HCT116 (cell line): ENCODE data around the gene ID1. TPM values are rescaled to one million over a fixed set of nuclear protein-coding genes. Genes with fewer than 3 reads are reported as not detected.

Source experiments
- ATAC-seq: fragments of 200-7000 bp; cut with Tn5 transposase; 2 replicates; pipeline ENCODE4 v1.9.1; 2020; ENCODE audit warnings: mild to moderate bottlenecking, moderate library complexity
- BruUV-seq: library from RNA; stranded (reverse); fragments of 400-500 nt; replicated peaks from 2 replicates; lab custom pipeline; 2021; lab: Mats Ljungman, UMichigan
- CTCF ChIA-PET: fragments of 300-600 bp; sonication (Branson Sonifier 250); formaldehyde crosslinking; loops from one replicate; lab custom pipeline; 2021; ENCODE audit warnings: antibody characterized with exemption; lab: Charles Lee
- POLR2A ChIA-PET: fragments of 300-600, 350-600 bp; sonication (Branson Sonifier 250); formaldehyde crosslinking; loops from one replicate; lab custom pipeline; 2021; ENCODE audit warnings: antibody characterized with exemption; lab: Charles Lee
- RAD21 ChIA-PET, 2 experiments: fragments of 300-600 bp; sonication (Branson Sonifier 250); formaldehyde crosslinking; loops; one replicate each; lab custom pipeline; 2023; ENCODE audit warnings: low total read pairs in 2 of 2; ENCODE audit not compliant: uncharacterized antibody in 2 of 2, unreplicated experiment in 2 of 2, low non-redundant PET in 1 of 2; lab: Charles Lee
- DNase-seq: peaks from one replicate; pipeline ENCODE4 v3.0.0-alpha.2; 2010; ENCODE audit warnings: low read depth, low spot score
- H2AFZ ChIP-seq: fragments of 200-600 bp; shearing (Covaris generic), sonication (generic); 2 replicates; pipeline ENCODE4 v1.6.1; 2017; ENCODE audit warnings: low read depth, mixed run types, mixed read lengths, antibody characterized with exemption, low read length; ENCODE audit not compliant: poor library complexity, severe bottlenecking
- H3K27ac ChIP-seq: 2 replicates; pipeline ENCODE4 v1.5.1; 2012; ENCODE audit warnings: low read depth, low read length
- H3K27me3 ChIP-seq: fragments of 200-600 bp; sonication (generic); 2 replicates; pipeline ENCODE4 v1.6.1; 2016; ENCODE audit warnings: mixed run types, low read length, mixed read lengths; ENCODE audit not compliant: insufficient read depth
- H3K36me3 ChIP-seq, 2 experiments: fragments of 200-500 bp in 1 of 2; fragments of 200-600 bp in 1 of 2; sonication (Bioruptor generic) in 1 of 2; sonication (generic) in 1 of 2; 2 replicates each; pipeline versions ENCODE4 v1.5.1 to v1.6.1; 2014 to 2016; ENCODE audit warnings: low read length in 2 of 2, inconsistent platforms in 1 of 2, mixed read lengths in 1 of 2, mixed run types in 1 of 2; ENCODE audit not compliant: insufficient read depth in 2 of 2, control insufficient read depth in 1 of 2
- H3K4me1 ChIP-seq, 2 experiments: fragments of 200-600 bp in 1 of 2; sonication (generic) in 1 of 2; 2 replicates each; pipeline versions ENCODE4 v1.5.1 to v1.6.1; 2012 to 2017; ENCODE audit warnings: low read length in 2 of 2, inconsistent platforms in 1 of 2, mild to moderate bottlenecking in 1 of 2, mixed read lengths in 1 of 2, mixed run types in 1 of 2, moderate library complexity in 1 of 2; ENCODE audit not compliant: insufficient read depth in 2 of 2, control insufficient read depth in 1 of 2
- H3K4me2 ChIP-seq: fragments of 200-600 bp; sonication (generic); 2 replicates; pipeline ENCODE4 v1.6.1; 2017; ENCODE audit warnings: mixed run types, low read length, mixed read lengths
- H3K4me3 ChIP-seq, 2 experiments: fragments of 200-600 bp in 1 of 2; sonication (generic) in 1 of 2; replicated peaks in 1 of 2; 2 replicates each; pipeline ENCODE4 v1.5.1; 2011 to 2016; ENCODE audit warnings: low read length in 2 of 2, control low read depth in 1 of 2, low read depth in 1 of 2, mild to moderate bottlenecking in 1 of 2, mixed read lengths in 1 of 2, mixed run types in 1 of 2
- H3K79me2 ChIP-seq: fragments of 200-600 bp; sonication (generic); 2 replicates; pipeline ENCODE4 v1.6.1; 2017; ENCODE audit warnings: mild to moderate bottlenecking, mixed run types, low read length, moderate library complexity, mixed read lengths; ENCODE audit not compliant: insufficient read depth
- H3K9ac ChIP-seq: fragments of 200-600 bp; sonication (generic); 2 replicates; pipeline ENCODE4 v1.6.1; 2016; ENCODE audit warnings: low read length, mixed read lengths
- H3K9me2 ChIP-seq: fragments of 200-600 bp; sonication (generic), shearing (Covaris generic); 2 replicates; pipeline ENCODE4 v1.6.1; 2017; ENCODE audit warnings: mixed run types, mild to moderate bottlenecking, moderate library complexity; ENCODE audit not compliant: insufficient read depth
- H3K9me3 ChIP-seq, 2 experiments: fragments of 200-500 bp in 1 of 2; fragments of 200-600 bp in 1 of 2; sonication (Bioruptor generic) in 1 of 2; sonication (generic) in 1 of 2; 2 replicates each; pipeline ENCODE4 v1.6.1; 2014 to 2017; ENCODE audit warnings: low read length in 2 of 2, mixed read lengths in 2 of 2, inconsistent platforms in 1 of 2, low read depth in 1 of 2, mild to moderate bottlenecking in 1 of 2, mixed run types in 1 of 2, moderate library complexity in 1 of 2; ENCODE audit not compliant: control insufficient read depth in 1 of 2, insufficient read depth in 1 of 2
- H4K20me1 ChIP-seq: fragments of 200-600 bp; sonication (generic), shearing (Covaris generic); 2 replicates; pipeline ENCODE4 v1.6.1; 2017; ENCODE audit warnings: mixed run types, mild to moderate bottlenecking, moderate library complexity; ENCODE audit not compliant: insufficient read depth
- CBX3 ChIP-seq: IDR thresholded peaks from 2 replicates; pipeline ENCODE4 v1.6.1; 2012; ENCODE audit warnings: low read depth
- CEBPB ChIP-seq: IDR thresholded peaks from 2 replicates; pipeline ENCODE4 v1.6.1; 2012; ENCODE audit warnings: low read depth
- EGR1 ChIP-seq: IDR thresholded peaks from 2 replicates; pipeline ENCODE4 v1.6.1; 2012; ENCODE audit warnings: low read depth
- EZH2phosphoT487 ChIP-seq: fragments of 200-600 bp; IDR thresholded peaks from 2 replicates; pipeline ENCODE4 v1.6.1; 2018; ENCODE audit warnings: antibody characterized with exemption, borderline replicate concordance
- FOSL1 ChIP-seq: IDR thresholded peaks from 2 replicates; pipeline ENCODE4 v1.6.1; 2012; ENCODE audit warnings: low read depth
- POLR2A ChIP-seq: IDR thresholded peaks from 2 replicates; pipeline ENCODE4 v1.7.0; 2011; ENCODE audit warnings: borderline replicate concordance; ENCODE audit not compliant: insufficient read depth, insufficient read length; ENCODE audit errors: extremely low read depth
- RAD21 ChIP-seq: IDR thresholded peaks from 2 replicates; pipeline ENCODE4 v1.6.1; 2012; ENCODE audit warnings: low read depth, mild to moderate bottlenecking
- REST ChIP-seq: IDR thresholded peaks from 2 replicates; pipeline ENCODE4 v1.6.1; 2012; ENCODE audit warnings: low read depth
- TCF7L2 ChIP-seq: IDR thresholded peaks from 2 replicates; pipeline ENCODE4 v1.7.0; 2011; ENCODE audit warnings: borderline replicate concordance, inconsistent platforms; ENCODE audit not compliant: insufficient read depth, insufficient read length; ENCODE audit errors: extremely low read depth
- ZNF274 ChIP-seq: fragments of 200-500 bp; sonication (Bioruptor generic); IDR thresholded peaks from 2 replicates; pipeline ENCODE4 v1.6.1; 2014; ENCODE audit warnings: mild to moderate bottlenecking, low read depth, low read length, inconsistent platforms
- intact Hi-C: fragments of 100-400 bp; cut with micrococcal nuclease; formaldehyde crosslinking; loops from 2 replicates; pipeline ENCODE4 v1.10.0; 2022
- total RNA-seq: library from RNA; stranded (reverse); gene quantifications from one replicate; pipeline ENCODE4 v1.2.1, GENCODE V29; 2021; ENCODE audit not compliant: unreplicated experiment
- TF ChIP-seq, protein P1 (sequence below), 3 experiments: fragments of 200-600 bp in 1 of 3; sonication (generic) in 1 of 3; IDR thresholded peaks in 2 of 3; conservative IDR thresholded peaks in 1 of 3; 2 replicates each; pipeline ENCODE4 v1.5.1; 2012 to 2017; ENCODE audit warnings: low read depth in 2 of 3, low read length in 2 of 3, antibody characterized with exemption in 1 of 3, borderline replicate concordance in 1 of 3, control low read depth in 1 of 3, mild to moderate bottlenecking in 1 of 3, mixed read lengths in 1 of 3, mixed run types in 1 of 3, moderate library complexity in 1 of 3; ENCODE audit not compliant: insufficient read depth in 1 of 3
- TF ChIP-seq, protein P2 (sequence below): IDR thresholded peaks from 2 replicates; pipeline ENCODE4 v1.6.1; 2012

ID1 gene
- total RNA-seq, 1 experiment from 2014 or later: 811 TPM

DNA sequence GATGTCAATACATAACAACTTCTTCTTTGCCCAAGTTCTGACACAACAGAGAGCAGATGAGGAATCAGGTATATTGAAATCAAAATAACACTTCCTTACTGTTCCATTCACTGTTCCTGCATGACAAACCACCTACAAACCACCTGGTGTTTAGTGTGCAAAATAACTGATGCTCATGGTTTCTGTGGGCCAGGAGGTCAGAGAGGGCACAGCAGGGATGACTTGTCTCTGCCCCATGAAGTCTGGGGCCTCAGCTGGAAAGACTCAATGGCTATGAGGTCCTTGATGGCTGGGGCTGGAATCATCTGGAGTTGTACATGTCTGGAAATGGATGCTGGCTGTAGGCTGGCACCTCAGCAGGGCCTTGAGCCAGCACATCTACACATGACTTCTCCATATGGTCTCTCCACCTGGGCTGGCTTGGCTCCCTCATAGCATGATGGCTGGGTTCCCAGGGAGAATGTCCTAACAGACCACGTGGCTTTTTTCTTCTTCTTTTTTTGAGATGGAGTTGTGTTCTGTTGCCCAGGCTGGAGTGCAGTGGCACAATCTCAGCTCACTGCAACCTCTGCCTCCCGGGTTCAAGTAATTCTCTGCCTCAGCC, 25.2 kb downstream of the ID1 start (continued):
- TF ChIP-seq FOSL1 (no peak), EZH2phosphoT487 (no peak), RAD21 (no peak), POLR2A (no peak), TCF7L2 (no peak), ZNF274 (no peak), EGR1 (no peak), CBX3 (no peak)
- TF ChIP-seq, protein P1, sequence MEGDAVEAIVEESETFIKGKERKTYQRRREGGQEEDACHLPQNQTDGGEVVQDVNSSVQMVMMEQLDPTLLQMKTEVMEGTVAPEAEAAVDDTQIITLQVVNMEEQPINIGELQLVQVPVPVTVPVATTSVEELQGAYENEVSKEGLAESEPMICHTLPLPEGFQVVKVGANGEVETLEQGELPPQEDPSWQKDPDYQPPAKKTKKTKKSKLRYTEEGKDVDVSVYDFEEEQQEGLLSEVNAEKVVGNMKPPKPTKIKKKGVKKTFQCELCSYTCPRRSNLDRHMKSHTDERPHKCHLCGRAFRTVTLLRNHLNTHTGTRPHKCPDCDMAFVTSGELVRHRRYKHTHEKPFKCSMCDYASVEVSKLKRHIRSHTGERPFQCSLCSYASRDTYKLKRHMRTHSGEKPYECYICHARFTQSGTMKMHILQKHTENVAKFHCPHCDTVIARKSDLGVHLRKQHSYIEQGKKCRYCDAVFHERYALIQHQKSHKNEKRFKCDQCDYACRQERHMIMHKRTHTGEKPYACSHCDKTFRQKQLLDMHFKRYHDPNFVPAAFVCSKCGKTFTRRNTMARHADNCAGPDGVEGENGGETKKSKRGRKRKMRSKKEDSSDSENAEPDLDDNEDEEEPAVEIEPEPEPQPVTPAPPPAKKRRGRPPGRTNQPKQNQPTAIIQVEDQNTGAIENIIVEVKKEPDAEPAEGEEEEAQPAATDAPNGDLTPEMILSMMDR (IDR thresholded peaks at IDR 0.05 in 2 of 3, conservative IDR thresholded peaks at IDR 0.05 in 1 of 3; ENCODE audit: borderline replicate concordance in 1 of 3, insufficient read depth in 1 of 3, low read depth in 2 of 3, low read length in 2 of 3): no peak
- TF ChIP-seq, protein P2, sequence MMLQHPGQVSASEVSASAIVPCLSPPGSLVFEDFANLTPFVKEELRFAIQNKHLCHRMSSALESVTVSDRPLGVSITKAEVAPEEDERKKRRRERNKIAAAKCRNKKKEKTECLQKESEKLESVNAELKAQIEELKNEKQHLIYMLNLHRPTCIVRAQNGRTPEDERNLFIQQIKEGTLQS: no peak

- POLR2A ChIA-PET: interaction anchor here (1.4 to 3.0 kb wide), 2 partner anchors 81 to 91 kb away, joined by 4 to 18 read pairs; no protein-coding TSS in a partner anchor
- ATAC-seq: no peak
These were observed 27.7 kb downstream of the ID1 start for GRCh38 chr20:31632548-31633338.

More at GRCh38 chr20:31632548-31633338, 27.7 kb downstream of the ID1 start:
- no peaks in the 10 kb centered on the region for H3K9me3 ChIP-seq
- no peak overlapping the region for H3K4me2 ChIP-seq
- H3K79me2 ChIP-seq: no peaks in the 10 kb centered on the region
- no peaks in the 10 kb centered on the region for H3K9me2 ChIP-seq
- H3K9ac ChIP-seq: no peak overlapping the region
- peaks cover 0 to 6% of the 10 kb centered on the region in 2 experiments; a peak in 1 of 4 replicates for H3K4me1 ChIP-seq
- intact Hi-C loops: no loop called here
- ChIA-PET RAD21 (interaction anchor here in 1 of 2 experiments (1.8 kb wide), 1 partner anchor 91 kb away, joined by 14 read pairs; no protein-coding TSS in a partner anchor), CTCF (interaction anchor here (1.7 to 5.4 kb wide), 5 partner anchors 10 to 95 kb away, joined by 7 to 84 read pairs (median 13); no protein-coding TSS in a partner anchor)
- no peak overlapping the region for H3K27ac ChIP-seq
- no peaks in the 10 kb centered on the region for H4K20me1 ChIP-seq
- no TSS peak for BruUV-seq
- TF ChIP-seq RAD21: no peak
- TF ChIP-seq CBX3: no peak
- no peak for TF ChIP-seq POLR2A
- TF ChIP-seq, protein P2: no peak
- TF ChIP-seq REST: no peak
- no peak for TF ChIP-seq ZNF274
- no peak for TF ChIP-seq CEBPB
- no peaks in the 10 kb centered on the region for H3K36me3 ChIP-seq
- no peak for DNase-seq
- no peaks in the 10 kb centered on the region for H3K27me3 ChIP-seq
- no peak overlapping the region for H3K4me3 ChIP-seq
- H2AFZ ChIP-seq: no peak overlapping the region
